ENCODE measurements around the gene TMEM242. TPM values are rescaled to one million over a fixed set of nuclear protein-coding genes. Genes with fewer than 3 reads are reported as not detected.

Gene TMEM242
- total and polyA plus RNA-seq, 2 of the 13 experiments (the other 11 are each of a cell fraction or from before 2014, with no cell fraction given): 5.6 to 11.1 TPM

GRCh38 chr6:157274471-157275226, 48.7 kb downstream of the TMEM242 start (continued):
- TF ChIP-seq GLMP (CRISPR knock-in tag; IDR thresholded peaks at IDR 0.05; ENCODE audit: borderline replicate concordance) (no peak), PAXIP1 (CRISPR knock-in tag; conservative IDR thresholded peaks at IDR 0.05) (no peak), KDM5B (CRISPR knock-in tag; IDR thresholded peaks at IDR 0.05; ENCODE audit: borderline replicate concordance) (peak; percentile 71; the same call in 1 of the 2 replicates), ZEB1 (IDR thresholded peaks at IDR 0.05; ENCODE audit: insufficient replicate concordance, low read depth) (no peak), ZNF879 (CRISPR knock-in tag; IDR thresholded peaks at IDR 0.05) (no peak), TFDP1 (CRISPR knock-in tag; IDR thresholded peaks at IDR 0.05; ENCODE audit: borderline replicate concordance) (peak; percentile 26; the same call in 1 of the 2 replicates), ZNF550 (CRISPR knock-in tag; IDR thresholded peaks at IDR 0.05; ENCODE audit: borderline replicate concordance) (no peak), HOXA9 (CRISPR knock-in tag; IDR thresholded peaks at IDR 0.05; ENCODE audit: borderline replicate concordance) (no peak), TFAP4 (IDR thresholded peaks at IDR 0.05; ENCODE audit: borderline replicate concordance, low read depth) (no peak), GABPA (IDR thresholded peaks at IDR 0.05; ENCODE audit: low read depth, low read length) (no peak), GABPA (CRISPR knock-in tag; IDR thresholded peaks at IDR 0.05; ENCODE audit: low read depth) (no peak), NFAT5 (CRISPR knock-in tag; IDR thresholded peaks at IDR 0.05) (no peak), ZNF235 (CRISPR knock-in tag; IDR thresholded peaks at IDR 0.05; ENCODE audit: borderline replicate concordance) (no peak), ZBTB2 (CRISPR knock-in tag; IDR thresholded peaks at IDR 0.05; ENCODE audit: low read depth) (peak; percentile 88)
